IPS DF 6.9 (cell line): ENCODE results near the gene ACSM5.

Experiments
- DNase-seq: peaks from one replicate; pipeline ENCODE4 v3.0.0-alpha.2; 2013; ENCODE audit warnings: low read depth, low spot score
- H3K27ac ChIP-seq: one replicate; pipeline ENCODE4 v1.5.1; 2013; ENCODE audit warnings: low read length, control low read depth
- H3K27me3 ChIP-seq: 2 replicates; pipeline ENCODE4 v1.6.1; 2013; ENCODE audit warnings: mild to moderate bottlenecking, low read length; ENCODE audit not compliant: control insufficient read depth, insufficient read depth
- H3K36me3 ChIP-seq: 2 replicates; pipeline ENCODE4 v1.6.1; 2013; ENCODE audit warnings: low read length; ENCODE audit not compliant: control insufficient read depth, insufficient read depth
- H3K4me1 ChIP-seq: 2 replicates; pipeline ENCODE4 v1.6.1; 2013; ENCODE audit warnings: low read length; ENCODE audit not compliant: control insufficient read depth, insufficient read depth
- H3K4me3 ChIP-seq: 2 replicates; pipeline ENCODE4 v1.5.1; 2013; ENCODE audit warnings: mild to moderate bottlenecking, low read length
- H3K9me3 ChIP-seq: 2 replicates; pipeline ENCODE4 v1.6.1; 2013; ENCODE audit warnings: low read length, inconsistent platforms; ENCODE audit not compliant: control insufficient read depth, insufficient read depth
- WGBS: extraction: QIAGEN DNeasy Blood & Tissue Kit; methylation state at CpG from one replicate; pipeline ENCODE4 v1.1.7; 2013; ENCODE audit warnings: mixed read lengths, missing lambda C conversion rate; ENCODE audit not compliant: insufficient read length, insufficient coverage; 5-methylcytosine and 5-hydroxymethylcytosine counted together

Gene ACSM5

DNA sequence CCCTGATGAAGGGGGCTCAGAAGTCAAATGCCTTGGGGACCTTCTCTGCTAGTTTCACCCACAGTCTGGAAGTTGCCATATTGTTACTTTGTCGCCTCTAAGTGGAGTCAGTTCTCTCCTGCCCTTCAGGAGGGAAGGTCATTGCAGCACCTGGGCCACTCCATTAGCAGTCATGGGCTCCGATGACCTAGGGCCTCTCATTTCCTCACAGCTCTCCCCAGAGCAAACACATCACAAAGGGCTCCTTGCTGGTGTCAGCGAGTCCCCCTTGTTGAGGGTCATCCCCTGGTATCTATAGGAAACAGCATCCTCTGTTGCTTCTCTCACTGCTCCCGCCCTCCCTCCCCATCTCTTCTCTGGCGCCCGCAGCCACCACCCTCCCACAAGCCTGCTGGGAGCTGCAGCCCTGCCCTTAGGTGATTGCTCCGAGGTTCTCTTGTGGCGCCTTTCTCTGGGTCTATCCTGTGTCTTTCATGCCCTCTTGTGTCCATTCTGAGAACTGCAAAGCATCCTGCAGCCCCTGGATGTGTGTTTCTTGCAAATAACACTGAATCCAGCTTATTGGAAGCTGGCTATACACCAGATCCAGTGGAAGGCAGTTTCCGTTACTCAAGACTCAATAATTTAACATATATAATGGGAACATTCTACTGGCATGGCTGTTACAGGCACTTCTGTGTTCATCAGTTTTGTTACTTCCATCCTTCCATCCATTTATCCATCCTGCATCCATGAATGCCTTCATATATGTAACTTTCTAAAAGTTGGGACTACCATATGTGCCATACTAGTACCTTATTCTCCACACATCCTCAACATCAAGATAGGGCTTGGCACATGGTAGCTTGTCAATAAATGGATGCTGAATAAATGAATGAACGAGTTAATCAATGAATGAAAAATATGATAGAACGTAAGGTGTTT, 26.0 kb upstream of the ACSM5 start:
- peak; percentile 73 for DNase-seq
- Histone ChIP-seq H3K4me3 (no peak overlapping the region), H3K27me3 (no peaks in the 10 kb centered on the region), H3K9me3 (no peaks in the 10 kb centered on the region), H3K4me1 (no peaks in the 10 kb centered on the region), H3K27ac (no peak overlapping the region), H3K36me3 (no peaks in the 10 kb centered on the region)
- WGBS = 100% methylated on average over 1 of the region's 11 CpGs

DNA sequence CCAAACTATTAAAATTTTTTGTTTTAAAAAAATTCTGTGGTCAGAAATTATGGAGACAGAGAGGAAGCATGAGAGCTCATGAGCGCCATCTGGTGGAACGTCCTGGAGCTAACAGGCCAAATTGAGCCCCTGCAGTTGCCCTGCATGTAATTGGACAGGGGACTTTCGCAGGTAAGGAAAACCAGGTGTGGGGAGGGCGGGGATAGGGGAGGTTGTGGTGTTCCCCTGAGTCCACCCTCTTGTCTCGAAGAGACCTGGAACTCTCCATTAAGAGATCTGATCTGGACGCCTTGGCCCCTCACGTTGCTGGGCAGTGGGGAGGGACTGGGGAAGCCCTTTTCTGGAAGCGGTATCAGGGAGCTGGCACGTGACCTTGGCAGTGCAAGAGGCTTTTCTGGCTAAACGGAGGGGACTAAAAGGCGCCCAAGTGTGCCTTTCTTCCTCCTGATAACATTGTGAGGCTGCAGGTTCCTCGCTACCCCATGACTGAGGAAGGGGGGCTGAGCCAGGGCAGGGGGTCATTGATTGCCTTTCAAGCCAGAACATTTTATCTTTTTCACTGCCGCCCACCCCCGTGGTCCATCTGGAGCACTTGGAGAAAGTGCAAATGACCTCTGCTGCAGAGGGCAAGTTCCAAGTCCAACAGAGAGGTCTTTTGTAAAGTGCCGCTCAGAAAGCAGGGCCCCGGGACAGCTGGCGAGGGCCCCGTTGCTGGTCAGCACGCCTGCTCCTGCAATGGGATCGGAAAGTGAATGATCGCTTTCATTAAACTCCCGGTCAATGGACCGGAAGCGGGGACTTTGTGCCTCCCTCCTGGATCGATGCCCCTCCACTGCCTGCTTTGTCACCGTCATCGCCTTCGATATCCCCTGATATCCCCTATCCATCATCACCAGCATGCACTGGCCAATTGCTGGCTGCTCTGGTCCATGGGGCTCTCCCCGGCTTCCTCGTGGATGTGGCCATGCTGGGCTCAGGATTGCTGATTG, 23.2 kb upstream of the ACSM5 start:
- Histone ChIP-seq H3K27ac (no peak overlapping the region), H3K36me3 (no peaks in the 10 kb centered on the region), H3K27me3 (no peaks in the 10 kb centered on the region), H3K4me1 (no peaks in the 10 kb centered on the region), H3K4me3 (peak overlapping the region; percentile 24; the same call in 1 of the 2 replicates), H3K9me3 (no peaks in the 10 kb centered on the region)
- peak; percentile 57 for DNase-seq
- no CpG with 5 or more reads among the region's 30 CpGs for WGBS

DNA sequence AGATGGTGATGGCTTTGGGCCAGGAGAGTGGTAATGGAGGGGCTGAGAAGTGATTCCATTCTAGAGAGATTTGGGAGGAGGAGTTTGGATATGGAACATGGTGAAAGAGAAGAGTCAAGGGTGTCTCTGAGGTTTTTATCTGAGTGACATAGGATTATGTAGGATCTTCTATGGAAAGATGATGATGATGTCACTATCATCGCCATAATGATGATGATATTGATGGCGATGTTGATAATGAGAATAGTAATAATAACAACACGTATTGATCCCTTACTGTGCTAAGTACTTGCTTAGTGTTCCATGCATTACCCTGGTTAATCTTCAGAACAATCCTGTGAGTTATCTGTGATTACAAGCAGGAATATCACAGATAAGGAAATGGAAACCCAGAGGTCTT, 21.4 kb upstream of the ACSM5 start:
- WGBS = no CpG with 5 or more reads among the region's 3 CpGs

DNA sequence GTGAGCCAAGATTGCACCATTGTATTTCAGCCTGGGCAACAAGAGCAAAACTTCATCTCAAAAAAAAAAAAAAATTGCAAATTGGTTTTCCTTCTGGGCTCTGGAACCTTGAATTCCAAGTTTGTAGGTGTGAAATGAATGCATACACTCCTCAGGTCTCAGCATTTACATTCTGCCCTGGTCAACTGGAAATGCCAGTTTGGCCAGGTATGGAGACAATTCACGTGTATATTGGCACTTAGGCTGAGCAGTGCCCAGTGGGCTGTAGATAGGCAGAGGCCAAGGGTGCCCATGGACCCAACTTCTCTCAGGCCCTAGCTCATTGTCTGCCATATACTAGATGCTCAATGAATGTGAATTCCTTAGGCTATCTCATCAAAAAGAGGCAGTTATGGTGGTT, 20.5 kb upstream of the ACSM5 start:
- H3K4me3 ChIP-seq = no peak overlapping the region
- DNase-seq = no peak
- H3K27me3 ChIP-seq = no peaks in the 10 kb centered on the region
- WGBS = no CpG with 5 or more reads among the region's 1 CpG
- no peaks in the 10 kb centered on the region for H3K36me3 ChIP-seq
- H3K9me3 ChIP-seq = no peaks in the 10 kb centered on the region
- no peaks in the 10 kb centered on the region for H3K4me1 ChIP-seq
- no peak overlapping the region for H3K27ac ChIP-seq

More for the DNA sequence above, 21.4 kb upstream of the ACSM5 start:
- Histone ChIP-seq H3K4me1 (no peaks in the 10 kb centered on the region), H3K36me3 (no peaks in the 10 kb centered on the region), H3K27ac (no peak overlapping the region), H3K9me3 (no peaks in the 10 kb centered on the region), H3K27me3 (no peaks in the 10 kb centered on the region), H3K4me3 (no peak overlapping the region)
- no peak for DNase-seq

DNA sequence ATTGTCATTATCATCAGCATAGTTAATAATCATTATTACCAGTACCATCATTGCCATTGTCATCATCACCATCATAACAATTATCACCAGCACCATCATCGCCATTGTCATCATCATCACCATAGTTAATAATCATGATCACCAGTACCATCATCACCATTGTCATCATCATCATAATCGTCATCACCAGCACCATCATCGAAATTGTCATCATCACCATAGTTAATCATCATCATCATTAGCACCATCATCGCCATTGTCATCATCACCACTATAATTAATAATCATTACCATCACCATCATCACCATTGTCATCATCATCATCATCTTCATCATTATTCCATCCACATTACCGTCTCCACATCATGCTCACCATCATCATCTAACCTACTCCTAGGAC, 18.3 kb upstream of the ACSM5 start:
- no peaks in the 10 kb centered on the region for H3K4me1 ChIP-seq
- no peak overlapping the region for H3K27ac ChIP-seq
- H3K27me3 ChIP-seq = no peaks in the 10 kb centered on the region
- H3K9me3 ChIP-seq = no peaks in the 10 kb centered on the region
- H3K36me3 ChIP-seq = no peaks in the 10 kb centered on the region
- H3K4me3 ChIP-seq = no peak overlapping the region
- DNase-seq = no peak
- 100% methylated on average over 1 of the region's 5 CpGs for WGBS

DNA sequence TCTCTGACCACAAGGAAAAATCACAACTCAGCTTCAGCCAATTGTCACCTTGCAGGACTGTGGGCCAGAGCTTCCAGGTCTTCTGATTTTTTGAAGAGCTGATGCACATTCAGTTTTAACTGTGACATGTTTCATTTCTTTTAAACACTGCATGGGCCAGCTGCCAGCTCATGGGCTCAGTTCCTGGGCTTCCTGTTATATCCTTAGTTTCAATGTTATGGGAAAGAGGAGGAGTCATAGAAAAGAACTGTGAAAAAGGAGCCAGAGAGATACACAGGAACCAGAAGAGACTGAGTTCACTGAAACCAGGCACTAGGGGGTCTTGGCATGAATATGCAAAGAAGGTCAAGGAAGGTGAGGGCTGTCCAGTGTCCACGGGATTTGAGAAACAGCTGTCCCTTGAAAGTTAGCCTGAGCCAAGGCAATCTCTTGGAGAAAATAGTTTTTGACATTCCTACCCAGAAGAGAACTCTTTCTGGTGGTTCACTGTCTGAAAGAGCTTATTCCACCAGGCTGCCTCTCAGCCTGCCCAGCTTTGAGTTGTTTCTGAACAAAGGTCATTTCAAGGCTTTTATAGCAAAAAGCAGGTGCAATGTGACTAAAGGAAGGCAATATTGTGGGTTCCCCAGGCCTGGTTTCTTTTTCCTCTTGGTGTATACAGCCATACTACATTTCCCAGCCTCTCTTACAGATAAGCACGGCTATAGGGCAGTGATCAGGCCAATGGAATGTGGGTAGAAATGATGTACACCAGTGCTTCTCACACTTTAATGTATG, 15.3 kb upstream of the ACSM5 start:
- no peaks in the 10 kb centered on the region for H3K9me3 ChIP-seq
- WGBS = no CpG with 5 or more reads among the region's 2 CpGs
- no peak overlapping the region for H3K27ac ChIP-seq
- no peaks in the 10 kb centered on the region for H3K27me3 ChIP-seq
- no peaks in the 10 kb centered on the region for H3K4me1 ChIP-seq
- H3K4me3 ChIP-seq = no peak overlapping the region
- no peak for DNase-seq
- H3K36me3 ChIP-seq = no peaks in the 10 kb centered on the region

DNA sequence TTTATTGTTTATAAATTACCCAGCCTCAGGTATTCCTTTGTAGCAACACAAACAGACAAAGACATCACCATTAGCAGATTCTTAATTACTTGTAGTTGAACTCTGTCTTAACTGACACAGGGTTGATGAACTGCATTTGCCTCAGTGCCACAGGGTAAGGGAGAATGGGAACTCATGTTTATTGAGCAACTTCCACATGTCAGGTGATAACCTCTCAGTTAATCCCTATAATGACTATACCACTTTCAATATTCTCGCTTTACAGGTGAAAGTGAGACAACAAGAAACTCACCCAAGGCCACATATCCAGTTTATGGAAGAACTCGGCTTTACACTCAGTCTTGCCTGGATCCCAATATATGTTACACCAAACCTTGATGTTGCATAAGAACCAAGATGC, 13.4 kb upstream of the ACSM5 start:
- Histone ChIP-seq H3K27ac (no peak overlapping the region), H3K4me1 (no peaks in the 10 kb centered on the region), H3K4me3 (no peak overlapping the region), H3K36me3 (no peaks in the 10 kb centered on the region), H3K9me3 (no peaks in the 10 kb centered on the region), H3K27me3 (no peaks in the 10 kb centered on the region)
- WGBS = no CpG with 5 or more reads among the region's 2 CpGs
- DNase-seq = no peak

DNA sequence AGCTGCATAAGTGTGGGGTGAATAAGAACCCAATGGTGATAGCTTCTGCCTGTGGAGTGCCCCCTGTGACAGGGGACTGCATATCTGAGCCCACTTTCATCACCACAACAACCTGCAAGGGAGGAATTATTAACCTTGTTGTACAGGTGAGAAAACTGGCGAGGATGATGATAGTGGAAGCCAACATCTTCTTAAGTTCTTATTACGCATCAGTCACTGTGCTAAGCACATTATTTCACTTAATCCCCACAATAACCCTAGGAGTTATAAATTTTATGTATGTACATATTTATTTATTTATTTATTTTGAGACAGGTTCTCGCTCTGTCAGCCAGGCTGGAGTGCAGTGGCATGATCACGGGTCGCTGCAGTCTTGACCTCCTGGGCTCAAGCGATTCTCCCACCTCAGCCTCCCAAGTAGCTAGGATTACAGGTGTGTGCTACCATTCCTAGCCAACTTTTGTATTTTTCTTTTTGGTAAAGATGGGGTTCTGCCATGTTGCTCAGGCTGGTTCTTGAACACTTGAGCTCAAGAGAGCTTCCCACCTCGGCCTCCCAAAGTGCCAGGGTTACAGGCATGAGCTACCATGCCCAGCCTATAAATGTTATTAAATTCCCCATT, 12.4 kb upstream of the ACSM5 start:
- Histone ChIP-seq H3K36me3 (no peaks in the 10 kb centered on the region), H3K9me3 (no peaks in the 10 kb centered on the region), H3K27me3 (no peaks in the 10 kb centered on the region), H3K27ac (no peak overlapping the region), H3K4me3 (no peak overlapping the region), H3K4me1 (no peaks in the 10 kb centered on the region)
- WGBS = no CpG with 5 or more reads among the region's 7 CpGs
- DNase-seq = no peak

DNA sequence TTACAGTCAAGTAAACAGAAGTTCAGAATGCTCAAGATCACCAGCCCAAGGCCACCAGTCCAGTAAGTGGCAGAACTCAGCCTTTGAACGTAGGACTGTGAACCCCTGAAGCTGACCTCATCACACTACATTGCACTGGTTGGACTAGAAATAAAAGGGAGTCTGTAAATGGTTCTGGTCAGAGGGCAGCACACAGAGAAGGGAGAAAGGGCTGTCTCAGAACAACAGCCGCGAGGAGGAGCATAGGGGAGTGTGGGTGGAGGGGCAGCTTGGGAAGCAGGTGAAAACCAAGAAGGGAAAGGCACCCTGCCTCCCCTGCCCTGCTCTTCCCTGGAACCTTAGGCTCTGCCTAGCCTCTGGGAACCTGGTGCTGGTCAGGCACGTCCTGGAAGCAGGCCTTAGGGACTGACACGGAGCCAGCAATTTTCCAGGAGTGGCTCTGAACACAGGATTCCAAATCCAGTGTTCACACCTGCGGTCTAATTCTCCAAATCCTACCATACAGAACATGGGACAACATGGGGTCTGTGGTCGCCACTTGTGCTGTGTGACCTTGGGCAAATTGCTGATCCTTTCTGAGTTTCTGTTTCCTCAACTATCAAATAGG, 11.8 kb upstream of the ACSM5 start:
- Histone ChIP-seq H3K36me3 (no peaks in the 10 kb centered on the region), H3K4me1 (no peaks in the 10 kb centered on the region), H3K9me3 (no peaks in the 10 kb centered on the region), H3K27ac (no peak overlapping the region), H3K4me3 (no peak overlapping the region), H3K27me3 (no peaks in the 10 kb centered on the region)
- WGBS = no CpG with 5 or more reads among the region's 7 CpGs
- DNase-seq = no peak
